ENCODE measurements around the gene ABHD12.
"Not testable (repeated sequence)": the region's sequence is repeated elsewhere in the genome, so short reads cannot be mapped to it uniquely, and the experiment has no call there.

Gene ABHD12

DNA sequence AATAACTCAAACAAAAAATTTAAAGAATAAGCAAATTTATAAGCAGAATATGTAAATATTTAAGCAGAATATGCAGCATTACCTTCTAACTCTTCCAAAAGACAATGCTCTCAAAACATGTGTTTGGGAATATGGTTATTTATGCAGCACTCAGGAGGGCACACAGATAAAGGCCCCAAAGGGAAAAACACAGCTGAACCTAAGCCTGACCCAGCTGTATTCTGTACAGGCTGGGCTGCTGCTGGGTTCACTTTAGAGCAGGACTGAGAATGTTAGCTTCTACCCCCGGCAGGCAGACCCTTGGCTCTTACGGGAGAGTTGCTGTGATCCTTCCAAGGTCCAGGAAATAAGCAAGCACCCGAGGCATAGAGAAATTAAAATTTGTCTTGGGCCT, 37.3 kb downstream of the ABHD12 start:
- DNase-seq: no peak

DNA sequence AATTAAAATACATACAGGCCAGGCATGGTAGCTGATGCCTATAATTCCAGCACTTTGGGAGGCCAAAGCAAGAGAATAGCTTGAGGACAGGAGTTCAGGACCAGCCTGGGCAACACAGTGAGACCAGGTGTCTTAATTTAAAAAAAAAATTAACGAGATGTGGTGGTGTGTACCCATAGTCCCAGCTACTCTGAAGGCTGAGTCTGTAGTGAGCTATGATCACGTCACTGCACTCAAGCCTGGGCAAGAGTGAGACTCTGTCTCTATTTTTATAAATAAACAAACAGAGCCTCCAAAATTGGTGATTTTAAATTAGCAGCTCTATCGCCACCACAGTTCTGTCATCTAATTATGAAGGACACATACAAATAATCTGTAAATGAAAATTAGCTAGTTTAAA, 37.9 kb downstream of the ABHD12 start:
- DNase-seq: no peak

DNA sequence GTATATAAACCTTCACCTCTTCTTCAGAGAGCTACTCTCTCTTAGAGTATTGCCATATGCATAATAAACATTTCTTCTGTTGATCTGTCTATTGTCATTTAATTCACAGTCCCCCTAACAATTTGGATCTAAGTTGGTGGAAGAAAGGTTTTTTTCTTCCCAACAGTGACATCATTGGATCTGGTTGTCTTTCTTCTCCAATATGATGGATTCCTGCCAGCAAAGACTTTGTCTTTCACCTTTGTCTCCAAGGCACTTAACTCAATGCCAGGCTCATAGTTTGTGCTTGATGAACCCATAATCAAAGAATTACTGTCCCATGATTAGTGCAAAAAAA, 39.6 kb downstream of the ABHD12 start:
- no peak for DNase-seq

DNA sequence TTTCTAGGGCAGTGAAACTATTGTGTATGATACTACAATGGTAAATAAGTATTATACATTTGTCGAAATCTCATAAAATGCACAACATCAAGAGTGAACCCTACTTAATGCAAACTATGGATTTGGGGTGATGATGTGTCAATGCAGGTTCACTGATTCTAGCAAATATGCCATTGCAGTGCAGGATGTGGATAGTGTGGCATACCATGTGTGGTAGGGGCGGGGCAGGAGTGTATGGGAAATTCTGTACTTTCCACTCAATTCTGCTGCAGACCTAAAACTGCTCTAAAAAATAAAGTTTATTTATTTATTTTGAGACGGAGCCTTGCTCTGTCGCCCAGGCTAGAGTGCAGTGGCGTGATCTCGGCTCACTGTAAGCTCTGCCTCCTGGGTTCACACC, 44.3 kb downstream of the ABHD12 start:
- no peak for DNase-seq

DNA sequence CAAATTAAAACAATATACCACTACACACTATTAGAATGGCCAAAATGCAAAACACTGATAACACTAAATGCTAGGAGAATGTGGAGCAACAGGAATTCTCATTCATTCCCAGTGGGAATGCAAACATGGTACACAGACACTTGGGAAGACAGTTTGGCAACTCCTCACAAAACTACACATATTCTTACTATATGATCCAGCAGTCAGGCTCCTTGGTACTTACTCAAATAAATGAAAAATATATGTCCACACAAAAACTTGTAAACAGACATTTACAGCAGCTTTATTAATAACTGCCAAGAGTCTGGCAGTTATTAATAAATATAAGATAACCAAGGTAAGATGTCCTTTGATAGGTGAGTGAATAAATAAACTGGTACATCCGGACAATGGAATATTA, 44.9 kb downstream of the ABHD12 start:
- no peak for DNase-seq

DNA sequence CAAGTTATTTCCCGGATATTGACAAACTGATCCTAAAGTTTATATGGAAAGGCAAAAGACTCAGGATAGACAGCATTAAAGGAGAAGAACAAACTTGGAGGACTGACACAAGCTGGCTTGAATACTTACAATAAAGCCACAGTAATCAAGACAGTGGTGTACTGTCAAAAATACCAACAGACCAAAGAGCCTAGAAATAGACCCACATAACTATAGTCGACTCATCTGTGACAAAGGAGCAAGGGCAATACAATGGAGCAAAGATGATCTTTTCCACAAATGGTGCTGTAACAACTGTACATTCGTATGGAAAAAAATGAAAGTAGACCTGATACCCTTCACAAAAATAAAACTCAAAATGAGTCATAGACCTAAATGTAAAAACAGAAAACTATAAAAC, 46.0 kb downstream of the ABHD12 start:
- no peak for DNase-seq

DNA sequence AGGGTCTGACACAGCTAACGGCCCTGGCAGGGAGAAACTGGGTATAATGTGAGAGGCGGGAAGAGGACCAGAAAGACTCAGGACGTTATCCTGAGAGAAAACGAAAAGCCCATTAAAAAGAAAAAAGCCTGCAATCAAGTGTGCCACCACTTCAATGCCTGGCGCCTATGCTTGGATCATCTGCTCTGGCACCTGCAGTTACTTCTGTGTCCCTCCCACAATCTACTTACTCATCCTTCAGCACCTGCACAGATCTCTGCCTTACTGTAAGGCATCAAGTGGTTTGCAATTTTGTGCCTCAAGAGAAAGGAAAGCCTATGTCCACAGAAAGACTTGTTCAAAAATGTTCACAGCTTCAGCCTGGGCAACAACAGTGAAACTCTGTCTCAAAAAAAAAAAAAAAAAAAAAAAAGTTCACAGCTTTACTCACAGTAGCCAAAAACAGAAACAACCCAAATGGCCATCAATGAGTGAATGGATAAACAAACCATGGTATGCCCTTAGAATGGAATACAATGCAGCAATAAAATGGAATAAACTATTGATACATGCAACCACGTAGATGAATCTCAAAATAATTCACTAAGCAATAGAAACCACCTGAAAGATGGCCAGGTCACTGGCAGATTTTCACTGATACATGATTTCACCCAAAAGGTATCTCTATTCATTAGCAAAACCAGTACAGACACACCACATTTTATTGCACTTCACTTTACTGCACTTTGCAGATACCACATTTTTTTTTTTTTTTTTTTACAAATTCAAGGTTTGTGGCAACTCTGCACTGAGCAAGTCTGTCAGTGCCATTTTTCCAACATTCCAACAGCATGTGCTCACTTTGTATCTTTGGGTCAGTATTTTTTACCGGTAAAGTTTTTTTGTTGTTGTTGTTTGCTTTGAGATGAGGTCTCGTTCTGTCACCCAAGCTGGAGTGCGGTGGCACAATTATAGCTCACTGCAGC, 48.6 kb downstream of the ABHD12 start:
- no peak for DNase-seq

DNA sequence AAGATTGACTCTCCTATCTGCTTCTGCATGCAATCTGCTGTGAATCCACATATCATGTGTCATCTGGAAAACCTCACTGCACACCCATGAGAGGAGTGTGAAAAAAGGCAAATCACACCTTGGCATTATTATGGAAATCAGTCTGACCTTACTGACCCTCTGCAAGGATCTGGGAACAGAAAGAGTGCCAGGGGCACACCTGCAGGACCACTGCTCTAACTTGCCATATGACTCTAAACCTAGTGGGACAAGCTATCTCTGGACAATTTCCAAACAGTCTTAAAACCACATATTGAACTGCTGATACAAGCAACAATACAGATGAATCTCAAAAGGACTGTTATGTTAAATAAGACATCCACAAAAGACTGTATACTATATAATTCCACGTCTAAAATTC, 50.3 kb downstream of the ABHD12 start:
- no peak for DNase-seq

DNA sequence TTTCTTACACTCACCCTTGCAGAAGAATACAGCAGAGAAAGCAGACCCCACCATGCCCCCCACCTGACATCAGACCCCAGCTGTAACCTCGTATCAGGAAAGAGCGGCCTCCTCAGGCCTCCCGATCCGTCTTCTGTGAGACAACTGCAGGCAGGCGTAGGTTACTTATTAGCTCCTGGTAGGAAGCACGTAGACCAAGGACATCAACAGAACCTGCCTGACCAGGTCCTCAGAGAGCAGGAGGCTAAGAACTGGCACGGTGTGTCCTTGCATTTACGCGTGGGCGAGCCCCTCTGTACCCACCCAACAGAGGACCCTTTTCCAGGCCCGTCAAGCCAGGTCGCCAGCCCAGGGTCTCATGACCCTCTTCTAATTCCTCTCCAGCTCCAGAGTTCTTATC, 51.0 kb downstream of the ABHD12 start:
- DNase-seq: no peak

DNA sequence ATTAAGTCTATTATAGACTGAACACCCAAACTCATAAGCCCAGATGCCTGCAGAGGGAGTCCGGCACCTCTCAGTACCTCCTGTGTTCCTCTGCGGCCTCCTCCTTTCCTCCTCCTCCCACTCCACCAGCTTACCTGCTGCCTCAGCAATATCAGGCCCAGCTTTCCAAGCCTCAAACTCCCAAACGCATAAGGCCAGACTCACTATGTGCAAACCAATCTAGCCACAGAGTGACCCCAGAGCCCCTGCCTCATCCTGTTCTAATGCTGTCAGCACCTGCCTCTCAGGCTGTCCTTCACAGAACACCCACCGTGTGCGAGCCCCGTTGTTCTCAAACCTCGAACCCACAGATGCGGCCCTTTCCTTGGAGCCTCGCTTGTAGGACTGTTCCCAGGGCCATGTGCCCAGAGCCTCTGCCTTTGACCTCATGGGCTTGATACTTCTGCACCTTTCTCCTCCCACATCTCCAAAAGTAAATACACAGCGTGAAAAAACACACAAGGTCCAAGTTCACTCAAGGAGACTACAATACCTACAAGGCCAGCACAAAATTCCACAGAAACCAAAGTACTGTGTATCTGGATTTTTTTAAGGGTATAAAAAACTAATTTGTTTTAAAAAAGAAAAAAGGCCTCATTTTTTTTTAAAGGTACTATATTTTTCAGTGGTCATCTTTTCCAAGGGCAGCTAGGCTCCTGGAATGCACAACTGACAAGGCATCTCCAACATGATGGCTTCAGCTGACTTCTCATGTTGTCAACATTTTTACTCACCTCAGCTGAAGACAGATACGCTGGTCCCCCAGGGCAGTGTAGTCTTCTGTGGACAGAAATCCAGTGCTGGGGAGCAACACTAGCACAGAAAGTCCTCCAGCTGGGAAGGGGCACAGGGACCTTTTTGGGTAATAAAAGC, 52.3 kb downstream of the ABHD12 start:
- DNase-seq: no peak

DNA sequence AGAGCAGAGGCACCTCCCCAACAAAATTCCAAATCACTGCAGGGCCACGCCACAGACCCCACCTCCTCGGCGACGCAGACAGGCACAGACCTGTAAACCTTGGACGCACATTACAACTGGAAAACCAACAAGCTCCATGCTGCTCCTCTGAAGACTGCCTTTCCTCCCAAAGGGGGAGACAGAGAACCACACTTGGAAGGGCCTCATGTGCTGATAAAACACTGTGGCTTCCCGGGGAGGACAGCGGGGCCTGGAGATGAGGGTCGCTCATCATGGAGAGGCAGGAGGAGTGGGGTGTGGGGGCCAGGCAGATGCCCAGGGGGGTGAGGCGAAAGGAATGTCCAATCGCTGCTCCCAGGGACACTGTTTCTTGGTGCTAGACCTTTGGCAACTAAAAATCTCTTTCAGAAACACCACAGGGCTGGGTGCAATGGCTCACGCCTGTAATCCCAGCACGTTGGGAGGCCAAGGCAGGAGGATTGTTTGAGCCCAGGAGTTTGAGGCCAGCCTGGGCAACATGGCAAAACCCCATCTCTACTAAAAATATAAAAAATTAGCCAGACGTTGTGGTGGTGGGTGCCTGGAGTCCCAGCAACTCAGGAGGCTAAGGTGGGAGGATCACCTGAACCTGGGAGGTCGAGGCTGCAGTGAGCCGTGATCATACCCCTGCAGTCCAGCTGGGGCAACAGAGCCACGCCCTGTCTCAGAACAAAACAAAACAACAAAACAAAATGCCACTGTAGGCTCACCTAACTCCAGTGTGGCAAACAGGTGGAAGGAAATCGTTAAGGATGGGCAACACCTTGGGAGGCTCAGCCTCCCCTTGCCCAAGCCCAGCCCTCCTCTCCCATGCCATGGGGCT, 53.8 kb downstream of the ABHD12 start:
- no peak for DNase-seq

DNA sequence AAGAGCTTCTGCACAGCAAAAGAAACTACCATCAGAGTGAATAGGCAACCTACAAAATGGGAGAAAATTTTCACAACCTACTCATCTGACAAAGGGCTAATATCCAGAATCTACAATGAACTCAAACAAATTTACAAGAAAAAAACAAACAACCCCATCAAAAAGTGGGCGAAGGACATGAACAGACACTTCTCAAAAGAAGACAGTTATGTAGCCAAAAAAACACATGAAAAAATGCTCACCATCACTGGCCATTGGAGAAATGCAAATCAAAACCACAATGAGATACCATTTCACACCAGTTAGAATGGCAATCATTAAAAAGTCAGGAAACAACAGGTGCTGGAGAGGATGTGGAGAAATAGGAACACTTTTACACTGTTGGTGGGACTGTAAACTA, 55.7 kb downstream of the ABHD12 start:
- DNase-seq: not testable (repeated sequence)

DNA sequence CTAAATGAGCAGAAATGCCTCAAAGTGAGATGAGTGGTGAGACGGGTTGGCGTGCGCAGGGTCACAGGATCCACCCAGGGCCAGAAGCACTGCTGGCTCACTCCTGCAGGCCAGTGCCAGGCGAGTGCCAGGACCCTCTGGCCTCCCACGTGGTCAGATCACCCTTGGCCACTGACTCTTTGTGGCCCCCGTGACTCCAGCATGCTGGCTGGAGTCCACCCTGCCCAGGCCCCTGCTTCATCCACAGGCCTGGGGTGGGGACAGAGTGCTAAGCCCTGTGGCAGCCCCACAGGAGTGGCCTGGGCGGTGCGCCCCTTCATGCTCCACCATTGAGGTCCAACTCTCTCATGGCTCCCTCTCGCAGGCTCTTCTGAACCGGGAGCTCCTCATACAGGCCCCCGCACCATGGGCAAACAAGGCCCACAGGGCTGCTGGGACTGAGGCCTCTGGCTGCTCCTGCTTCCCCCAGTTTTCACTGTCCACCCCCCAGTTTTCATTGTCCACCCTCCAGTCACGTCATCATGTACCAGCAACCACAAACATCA, 61.6 kb downstream of the ABHD12 start:
- no peak for DNase-seq

DNA sequence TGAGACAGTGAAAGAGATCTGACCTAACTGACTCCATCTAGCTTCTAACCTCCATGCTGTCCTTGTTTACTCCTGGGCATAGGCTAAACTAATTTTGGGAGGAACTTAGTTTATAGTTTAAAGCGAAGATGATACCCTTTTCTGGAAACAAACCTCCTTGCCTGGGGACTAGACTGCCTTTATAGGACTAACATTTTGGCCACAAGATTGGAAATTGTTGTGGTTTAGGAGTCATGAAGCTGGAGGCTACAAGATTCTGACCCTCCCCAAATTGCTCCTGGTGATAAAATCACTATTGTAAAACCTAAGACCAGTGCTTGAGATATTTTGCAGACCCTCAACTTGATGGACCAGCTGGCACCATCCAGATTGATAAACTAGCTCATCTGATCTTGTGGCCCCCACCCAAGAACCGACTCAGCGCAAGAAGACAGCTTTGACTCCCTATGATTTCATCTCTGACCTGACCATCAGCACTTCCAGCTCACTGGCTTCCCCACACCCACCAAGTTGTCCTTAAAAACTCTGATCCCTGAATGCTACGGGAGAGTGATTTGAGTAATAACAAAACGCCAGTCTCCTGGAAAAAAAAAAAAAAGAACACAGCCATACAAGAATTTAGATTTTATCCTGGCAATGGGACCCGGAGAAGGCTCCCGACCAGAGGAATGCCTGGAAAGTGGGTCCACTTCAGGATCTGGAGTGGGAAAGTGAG, 63.0 kb downstream of the ABHD12 start:
- DNase-seq: no peak

DNA sequence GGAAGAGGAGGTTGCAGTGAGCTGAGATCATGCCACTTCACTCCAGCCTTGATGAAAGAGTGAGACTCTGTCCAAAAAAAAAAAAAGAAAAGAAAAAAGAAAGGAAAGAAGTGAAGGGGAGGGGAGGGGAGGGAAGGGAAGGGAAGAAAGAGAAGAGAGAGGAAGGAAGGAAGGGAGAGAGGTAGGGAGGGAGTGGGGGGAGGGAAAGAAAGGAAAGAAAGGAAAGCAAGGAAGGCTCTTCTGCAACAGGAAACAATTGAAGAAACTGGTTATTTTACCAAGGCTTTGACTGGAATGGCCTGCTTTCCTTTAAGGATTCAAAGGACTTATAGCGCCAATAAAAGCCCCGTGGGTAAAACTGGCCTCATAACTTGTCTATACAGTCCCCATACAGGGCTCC, 64.6 kb downstream of the ABHD12 start:
- no peak for DNase-seq

DNA sequence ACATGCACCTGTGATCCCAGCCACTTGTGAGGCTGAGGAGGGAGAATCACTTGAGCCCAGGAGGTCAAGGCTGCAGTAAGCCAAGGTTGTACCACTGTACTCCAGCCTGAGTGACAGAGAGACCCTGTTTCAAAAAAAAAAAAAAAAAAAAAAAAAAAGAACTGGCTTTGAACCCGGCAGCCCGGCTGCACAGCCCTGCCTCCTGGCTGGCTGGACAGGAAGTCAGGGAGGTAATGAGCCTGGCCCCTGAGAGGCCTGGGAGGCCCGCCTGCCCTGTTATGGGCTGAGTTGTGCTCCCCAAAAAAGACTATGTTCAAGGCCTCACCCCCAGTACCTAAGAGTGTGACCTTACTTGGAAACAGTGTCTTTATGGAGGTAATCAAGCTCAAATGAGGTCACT, 65.6 kb downstream of the ABHD12 start:
- DNase-seq: no peak

DNA sequence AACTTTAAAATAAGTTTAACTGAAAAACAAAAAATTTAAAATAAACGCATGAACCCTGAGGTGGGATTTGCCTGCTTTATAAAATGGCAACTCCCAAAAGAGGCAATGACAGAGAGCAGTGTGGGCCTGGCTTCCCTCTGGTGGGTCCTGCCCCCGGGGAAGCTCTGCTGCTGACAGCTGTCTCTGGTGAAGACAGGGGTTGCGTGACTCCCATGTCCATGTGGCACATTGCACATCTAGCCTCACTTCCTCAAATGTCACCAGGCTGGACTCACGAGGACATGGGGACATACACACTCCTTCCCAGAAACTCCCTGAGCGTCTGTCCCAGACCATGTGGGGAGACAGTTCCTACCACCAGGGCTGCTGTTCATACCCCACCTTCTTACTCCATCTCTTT, 66.2 kb downstream of the ABHD12 start:
- no peak for DNase-seq

DNA sequence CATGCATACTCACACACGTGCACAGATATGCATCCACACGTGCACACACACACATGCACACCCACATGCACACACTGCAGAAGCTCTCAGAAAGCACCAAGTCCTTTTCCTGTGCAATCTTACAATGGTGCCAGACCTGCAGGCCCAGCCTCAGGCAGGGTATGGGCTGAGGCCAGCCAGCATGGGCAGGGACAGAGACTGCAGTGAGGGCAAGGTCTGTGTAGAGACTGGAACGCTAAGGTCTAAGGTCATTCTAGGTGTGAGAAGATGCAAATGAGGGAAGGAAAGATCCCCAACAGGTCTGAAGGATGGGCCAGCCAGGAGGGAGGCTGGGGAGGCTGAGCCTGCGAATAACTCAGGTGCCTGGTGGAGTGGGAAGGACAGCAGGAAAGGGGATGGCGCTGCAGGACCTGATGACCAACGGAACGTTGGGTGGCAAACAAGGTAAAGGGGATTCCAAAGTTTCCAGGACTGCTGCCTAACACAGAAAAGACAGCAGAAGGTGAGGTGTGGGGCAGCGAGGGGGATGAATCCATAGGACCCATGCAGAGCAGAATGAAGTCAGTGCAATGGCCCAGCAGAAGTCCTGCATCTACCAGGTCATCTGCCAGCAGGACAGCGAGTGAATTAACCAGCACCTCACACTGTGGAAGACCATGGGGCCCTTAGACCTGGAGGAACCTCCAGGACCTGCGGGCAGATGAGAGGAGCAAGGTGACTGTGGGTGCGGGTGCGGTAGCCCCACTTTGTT, 67.0 kb downstream of the ABHD12 start:
- no peak for DNase-seq

DNA sequence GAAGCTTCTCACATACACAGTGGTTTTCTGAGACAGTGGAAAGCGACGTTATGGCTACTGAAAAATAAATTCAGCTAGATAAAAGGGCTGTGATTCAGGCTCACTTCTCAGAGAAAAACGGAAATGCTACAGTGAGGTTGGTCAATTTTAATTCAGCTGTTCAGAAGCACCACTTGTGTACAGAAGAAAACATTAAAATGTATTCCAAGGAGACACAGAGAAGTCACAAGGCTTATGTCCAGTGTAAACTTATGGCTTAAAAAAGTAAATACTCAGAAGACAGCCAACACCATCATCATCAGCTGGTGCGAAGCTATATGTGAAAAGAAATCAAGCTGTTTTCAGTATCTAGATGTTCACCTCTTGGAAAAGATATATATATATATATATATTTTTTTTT, 68.6 kb downstream of the ABHD12 start:
- no peak for DNase-seq

DNA sequence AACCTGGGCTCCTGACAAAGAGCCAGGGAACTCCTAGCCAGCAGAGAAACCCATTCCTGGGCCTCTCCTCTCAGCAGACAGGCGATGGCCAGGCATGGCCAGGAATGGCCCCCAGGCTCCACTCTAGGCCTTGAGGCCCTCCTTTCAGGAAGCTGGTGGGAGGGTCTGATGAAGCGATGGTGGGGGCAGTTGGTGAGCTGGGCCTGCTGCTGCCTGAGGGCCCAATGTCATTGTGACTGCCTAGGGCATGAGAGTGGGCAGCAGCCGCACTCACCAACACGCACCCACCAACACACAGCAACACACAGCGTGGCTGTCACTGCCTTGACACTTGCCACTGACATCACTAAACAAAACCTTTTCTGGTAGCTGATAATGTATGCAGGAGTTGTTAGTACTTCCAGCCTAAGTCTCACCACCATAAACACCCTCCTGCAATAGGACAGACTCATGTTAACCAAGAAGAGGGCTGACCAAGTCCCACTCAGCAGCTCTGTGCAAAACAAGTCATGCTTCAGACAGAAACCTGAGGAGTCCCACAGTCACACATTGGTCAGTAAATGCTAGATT, 69.3 kb downstream of the ABHD12 start:
- DNase-seq: no peak
